ENCODE results near the gene PNMA1. TPM values are rescaled to one million over a fixed set of nuclear protein-coding genes. Genes with fewer than 3 reads are reported as not detected.
"Not testable (repeated sequence)": the region's sequence is repeated elsewhere in the genome, so short reads cannot be mapped to it uniquely, and the experiment has no call there.

PNMA1 gene
- total RNA-seq, 1 donor from 2014 or later = 32.7 TPM

DNA sequence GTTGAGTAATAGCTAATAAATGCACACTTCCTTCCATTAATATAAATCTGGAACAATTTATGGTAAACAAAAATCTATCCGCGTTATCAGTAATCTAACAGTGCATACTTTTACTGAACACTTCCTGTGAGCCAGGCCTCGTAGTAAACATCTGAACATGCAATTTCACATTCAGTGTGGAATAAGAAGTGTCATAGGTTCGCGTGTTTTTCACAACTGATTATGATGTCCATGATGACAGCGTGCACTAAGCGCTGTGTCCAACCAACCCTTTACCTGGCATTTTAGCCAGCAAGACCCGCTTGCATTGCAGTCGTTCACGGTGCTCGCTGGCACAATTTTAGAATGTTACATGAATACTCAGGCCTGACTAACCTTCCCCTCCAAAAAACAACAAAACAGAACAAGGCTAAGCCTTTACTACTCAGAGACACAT is 2.1 kb downstream of the PNMA1 start:
- peak overlapping the region; percentile 98 for H3K4me3 Mint-ChIP-seq (ENCODE audit: unreplicated experiment)
- no peaks in the 10 kb centered on the region for H3K9me3 Mint-ChIP-seq (ENCODE audit: unreplicated experiment)
- peaks cover 18% of the 10 kb centered on the region for H3K36me3 Mint-ChIP-seq (ENCODE audit: low read depth, unreplicated experiment)
- H3K27me3 Mint-ChIP-seq (ENCODE audit: unreplicated experiment) = peaks cover 19% of the 10 kb centered on the region
- TF ChIP-seq, protein P1, sequence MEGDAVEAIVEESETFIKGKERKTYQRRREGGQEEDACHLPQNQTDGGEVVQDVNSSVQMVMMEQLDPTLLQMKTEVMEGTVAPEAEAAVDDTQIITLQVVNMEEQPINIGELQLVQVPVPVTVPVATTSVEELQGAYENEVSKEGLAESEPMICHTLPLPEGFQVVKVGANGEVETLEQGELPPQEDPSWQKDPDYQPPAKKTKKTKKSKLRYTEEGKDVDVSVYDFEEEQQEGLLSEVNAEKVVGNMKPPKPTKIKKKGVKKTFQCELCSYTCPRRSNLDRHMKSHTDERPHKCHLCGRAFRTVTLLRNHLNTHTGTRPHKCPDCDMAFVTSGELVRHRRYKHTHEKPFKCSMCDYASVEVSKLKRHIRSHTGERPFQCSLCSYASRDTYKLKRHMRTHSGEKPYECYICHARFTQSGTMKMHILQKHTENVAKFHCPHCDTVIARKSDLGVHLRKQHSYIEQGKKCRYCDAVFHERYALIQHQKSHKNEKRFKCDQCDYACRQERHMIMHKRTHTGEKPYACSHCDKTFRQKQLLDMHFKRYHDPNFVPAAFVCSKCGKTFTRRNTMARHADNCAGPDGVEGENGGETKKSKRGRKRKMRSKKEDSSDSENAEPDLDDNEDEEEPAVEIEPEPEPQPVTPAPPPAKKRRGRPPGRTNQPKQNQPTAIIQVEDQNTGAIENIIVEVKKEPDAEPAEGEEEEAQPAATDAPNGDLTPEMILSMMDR (IDR thresholded peaks at IDR 0.05; ENCODE audit: unreplicated experiment) = no peak
- peak overlapping the region; percentile 1 for H3K27ac Mint-ChIP-seq (ENCODE audit: unreplicated experiment)
- DNase-seq (ENCODE audit: low spot score) = no peak
- H3K4me1 Mint-ChIP-seq (ENCODE audit: unreplicated experiment) = peaks cover 21% of the 10 kb centered on the region

DNA sequence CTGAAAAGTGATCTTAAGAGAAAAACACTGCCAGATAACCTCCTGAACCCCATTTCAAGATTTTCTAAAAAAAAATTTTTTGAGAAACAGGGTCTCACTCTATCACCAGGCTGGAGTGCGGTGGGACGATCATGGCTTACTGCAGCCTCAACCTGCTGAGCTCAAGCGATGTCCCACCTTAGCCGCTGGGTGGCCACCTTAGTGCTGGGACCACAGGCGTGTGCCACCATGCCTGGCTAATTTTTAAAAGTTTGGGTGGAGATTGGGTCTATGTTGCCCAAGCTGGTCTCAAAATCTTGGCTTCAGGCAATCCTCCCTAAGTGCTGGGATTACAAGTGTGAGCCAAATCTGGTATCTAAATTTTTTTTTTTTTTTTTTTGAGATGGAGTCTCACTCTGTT is 3.4 kb downstream of the PNMA1 start:
- Mint-ChIP-seq H3K9me3 (ENCODE audit: unreplicated experiment) (no peaks in the 10 kb centered on the region), H3K36me3 (ENCODE audit: low read depth, unreplicated experiment) (peaks cover 16% of the 10 kb centered on the region), H3K27ac (ENCODE audit: unreplicated experiment) (no peak overlapping the region), H3K4me1 (ENCODE audit: unreplicated experiment) (peaks cover 21% of the 10 kb centered on the region), H3K27me3 (ENCODE audit: unreplicated experiment) (peaks cover 23% of the 10 kb centered on the region), H3K4me3 (ENCODE audit: unreplicated experiment) (no peak overlapping the region)
- TF ChIP-seq, protein P1 (IDR thresholded peaks at IDR 0.05; ENCODE audit: unreplicated experiment) = no peak
- no peak for DNase-seq (ENCODE audit: low spot score)

DNA sequence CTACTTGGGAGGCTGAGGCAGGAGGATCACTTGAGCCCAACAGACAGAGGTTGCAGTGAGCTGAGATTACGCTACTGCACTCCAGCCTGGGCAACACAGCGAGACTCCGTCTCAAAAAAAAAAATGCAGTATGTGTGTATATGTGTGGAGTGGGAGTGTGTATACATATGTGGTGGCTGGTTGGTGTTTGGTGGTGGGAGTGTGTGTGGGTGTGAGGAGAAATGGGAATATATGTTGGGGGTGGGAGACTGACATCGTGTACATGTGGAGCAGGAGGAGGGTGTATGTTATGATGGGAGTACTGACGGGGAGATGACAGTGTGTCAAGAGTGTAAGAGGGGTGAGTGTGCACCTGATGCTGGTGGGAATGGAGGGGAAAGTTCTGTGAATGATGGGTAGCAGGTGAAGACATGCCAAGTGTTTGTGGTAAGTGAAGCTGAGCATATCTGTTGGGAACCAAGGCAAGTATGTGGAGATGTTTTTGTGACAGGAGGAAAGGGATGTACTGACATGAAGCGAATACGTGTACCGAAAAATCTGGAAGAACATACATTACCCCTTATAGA is 4.2 kb downstream of the PNMA1 start:
- H3K27me3 Mint-ChIP-seq (ENCODE audit: unreplicated experiment) = peaks cover 23% of the 10 kb centered on the region
- no peak for DNase-seq (ENCODE audit: low spot score)
- H3K36me3 Mint-ChIP-seq (ENCODE audit: low read depth, unreplicated experiment) = peaks cover 13% of the 10 kb centered on the region
- peak overlapping the region; percentile 8 for H3K27ac Mint-ChIP-seq (ENCODE audit: unreplicated experiment)
- H3K9me3 Mint-ChIP-seq (ENCODE audit: unreplicated experiment) = no peaks in the 10 kb centered on the region
- TF ChIP-seq, protein P1 (IDR thresholded peaks at IDR 0.05; ENCODE audit: unreplicated experiment) = no peak
- H3K4me1 Mint-ChIP-seq (ENCODE audit: unreplicated experiment) = peaks cover 21% of the 10 kb centered on the region
- H3K4me3 Mint-ChIP-seq (ENCODE audit: unreplicated experiment) = no peak overlapping the region

DNA sequence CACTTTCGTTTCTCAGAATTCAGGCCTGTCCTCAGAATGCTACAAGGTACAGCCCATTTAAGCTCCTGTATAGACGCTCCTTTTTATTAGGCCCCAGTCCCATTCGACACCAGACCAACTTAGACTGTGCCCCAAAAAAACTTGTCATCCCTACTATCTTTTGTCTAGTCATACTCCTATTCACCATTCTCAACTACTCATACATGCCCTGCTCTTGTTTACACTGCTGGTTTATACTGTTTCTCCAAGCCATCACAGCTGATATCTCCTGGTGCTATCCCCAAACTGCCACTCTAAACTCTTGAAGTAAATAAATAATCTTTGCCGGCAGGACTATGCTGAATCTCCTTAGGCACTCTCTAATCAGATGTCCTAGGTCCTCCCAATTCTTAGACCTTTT is 6.1 kb downstream of the PNMA1 start:
- H3K9me3 Mint-ChIP-seq (ENCODE audit: unreplicated experiment); H3K27ac Mint-ChIP-seq (ENCODE audit: unreplicated experiment); DNase-seq (ENCODE audit: low spot score); H3K4me3 Mint-ChIP-seq (ENCODE audit: unreplicated experiment): not testable (repeated sequence)
- Mint-ChIP-seq H3K36me3 (ENCODE audit: low read depth, unreplicated experiment) (peaks cover 16% of the 10 kb centered on the region), H3K4me1 (ENCODE audit: unreplicated experiment) (peaks cover 11% of the 10 kb centered on the region), H3K27me3 (ENCODE audit: unreplicated experiment) (peaks cover 17% of the 10 kb centered on the region)

DNA sequence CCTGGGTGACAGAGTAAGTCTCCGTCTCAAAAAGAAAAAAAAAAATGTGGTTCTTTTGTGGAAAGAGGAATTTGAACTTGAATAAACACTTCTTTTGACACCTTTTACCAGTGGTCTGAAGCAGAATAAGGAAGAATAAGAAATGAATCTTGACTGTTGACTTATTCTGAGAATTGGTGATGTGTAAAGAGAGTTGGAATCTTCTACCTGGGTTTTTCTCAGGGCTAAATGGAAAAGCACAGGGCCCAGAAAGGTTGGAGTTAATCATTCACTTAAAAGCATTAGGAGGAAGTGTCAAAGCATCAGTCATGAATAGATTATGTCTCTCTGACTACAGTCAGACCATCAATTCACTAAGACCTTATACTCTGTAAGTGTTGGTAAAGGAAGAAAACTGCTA is 13.9 kb downstream of the PNMA1 start:
- Mint-ChIP-seq H3K9me3 (ENCODE audit: unreplicated experiment) (no peaks in the 10 kb centered on the region), H3K27me3 (ENCODE audit: unreplicated experiment) (no peaks in the 10 kb centered on the region), H3K4me1 (ENCODE audit: unreplicated experiment) (no peaks in the 10 kb centered on the region), H3K4me3 (ENCODE audit: unreplicated experiment) (no peak overlapping the region), H3K36me3 (ENCODE audit: low read depth, unreplicated experiment) (peaks cover 13% of the 10 kb centered on the region), H3K27ac (ENCODE audit: unreplicated experiment) (no peak overlapping the region)
- no peak for DNase-seq (ENCODE audit: low spot score)
- TF ChIP-seq, protein P1 (IDR thresholded peaks at IDR 0.05; ENCODE audit: unreplicated experiment) = no peak
